GM12873 (cell line): Measurements from ENCODE around the gene EHBP1.

Source experiments
- CTCF ChIP-seq: IDR thresholded peaks from 2 replicates; pipeline ENCODE4 v1.5.1; 2012; ENCODE audit warnings: low read depth, mild to moderate bottlenecking, moderate library complexity, low read length, control low read depth; ENCODE audit not compliant: insufficient read depth; ENCODE audit errors: missing control alignments

The EHBP1 gene

GRCh38 chr2:62824388-62824787 is 118.9 kb downstream of the EHBP1 start:
- no peak for TF ChIP-seq CTCF

- no peak for TF ChIP-seq CTCF
These were observed 120.6 kb downstream of the EHBP1 start for GRCh38 chr2:62826141-62826540.

- no peak for TF ChIP-seq CTCF
These were observed 121.6 kb downstream of the EHBP1 start for GRCh38 chr2:62826953-62827675.

GRCh38 chr2:62831729-62832128 is 126.2 kb downstream of the EHBP1 start:
- no peak for TF ChIP-seq CTCF

GRCh38 chr2:62844311-62845090 is 139.0 kb downstream of the EHBP1 start:
- no peak for TF ChIP-seq CTCF

- no peak for TF ChIP-seq CTCF
These were observed 139.7 kb downstream of the EHBP1 start for GRCh38 chr2:62845256-62845655.

- no peak for TF ChIP-seq CTCF
These were observed 146.7 kb downstream of the EHBP1 start for GRCh38 chr2:62852254-62852653.
